HEK293 (cell line): ENCODE measurements around the gene HSD17B12.

Experiments
- AEBP2 ChIP-seq: fragments of 450-650 bp; formaldehyde crosslinking; IDR thresholded peaks from 2 replicates; pipeline ENCODE4 v1.5.1; 2016; ENCODE audit warnings: missing biosample characterization, missing genetic modification characterization, borderline replicate concordance
- GLIS2 ChIP-seq: fragments of 450-650 bp; formaldehyde crosslinking; IDR thresholded peaks from 2 replicates; pipeline ENCODE4 v1.5.1; 2016; ENCODE audit warnings: missing biosample characterization, missing genetic modification characterization
- MEIS1 ChIP-seq: sonication (generic); formaldehyde crosslinking; IDR thresholded peaks from 2 replicates; pipeline ENCODE4 v1.8.1; 2022; ENCODE audit warnings: missing genetic modification reagents, mild to moderate bottlenecking, borderline replicate concordance
- OVOL3 ChIP-seq: fragments of 450-650 bp; formaldehyde crosslinking; IDR thresholded peaks from 2 replicates; pipeline ENCODE4 v1.5.1; 2016; ENCODE audit warnings: missing biosample characterization, missing genetic modification characterization
- SETDB1 ChIP-seq: IDR thresholded peaks from one replicate; pipeline ENCODE4 v1.6.1; 2017; ENCODE audit warnings: mild to moderate bottlenecking, low read length, moderate library complexity, mixed read lengths; ENCODE audit not compliant: insufficient read length
- ZBTB11 ChIP-seq: fragments of 450-650 bp; formaldehyde crosslinking; conservative IDR thresholded peaks from 2 replicates; pipeline ENCODE4 v1.5.1; 2016; ENCODE audit warnings: low read depth, missing biosample characterization, missing genetic modification characterization
- ZBTB48 ChIP-seq: fragments of 450-650 bp; formaldehyde crosslinking; IDR thresholded peaks from 2 replicates; pipeline ENCODE4 v1.5.1; 2016; ENCODE audit warnings: missing biosample characterization, missing genetic modification characterization
- ZNF121 ChIP-seq: fragments of 450-650 bp; formaldehyde crosslinking; IDR thresholded peaks from 2 replicates; pipeline ENCODE4 v1.5.1; 2016; ENCODE audit warnings: missing biosample characterization, missing genetic modification characterization
- ZNF132 ChIP-seq: fragments of 450-650 bp; formaldehyde crosslinking; IDR thresholded peaks from 2 replicates; pipeline ENCODE4 v1.5.1; 2017; ENCODE audit warnings: missing biosample characterization, missing genetic modification characterization, borderline replicate concordance
- ZNF138 ChIP-seq: fragments of 450-650 bp; formaldehyde crosslinking; IDR thresholded peaks from 2 replicates; pipeline ENCODE4 v1.5.1; 2016; ENCODE audit warnings: missing biosample characterization, missing genetic modification characterization, borderline replicate concordance
- ZNF211 ChIP-seq: fragments of 450-650 bp; formaldehyde crosslinking; IDR thresholded peaks from 2 replicates; pipeline ENCODE4 v1.5.1; 2016; ENCODE audit warnings: low read depth, missing biosample characterization, missing genetic modification characterization
- ZNF394 ChIP-seq: fragments of 450-650 bp; formaldehyde crosslinking; IDR thresholded peaks from 2 replicates; pipeline ENCODE4 v1.5.1; 2016; ENCODE audit warnings: missing biosample characterization, missing genetic modification characterization, mild to moderate bottlenecking, moderate library complexity, borderline replicate concordance
- ZNF398 ChIP-seq: fragments of 450-650 bp; formaldehyde crosslinking; IDR thresholded peaks from 2 replicates; pipeline ENCODE4 v1.5.1; 2017; ENCODE audit warnings: missing biosample characterization, missing genetic modification characterization
- ZNF404 ChIP-seq: fragments of 450-650 bp; formaldehyde crosslinking; IDR thresholded peaks from 2 replicates; pipeline ENCODE4 v1.5.1; 2017; ENCODE audit warnings: missing biosample characterization, missing genetic modification characterization
- ZNF510 ChIP-seq: fragments of 450-650 bp; formaldehyde crosslinking; IDR thresholded peaks from 2 replicates; pipeline ENCODE4 v1.5.1; 2018; ENCODE audit warnings: mild to moderate bottlenecking, missing genetic modification characterization, missing biosample characterization; ENCODE audit not compliant: insufficient replicate concordance
- ZNF514 ChIP-seq: fragments of 450-650 bp; formaldehyde crosslinking; IDR thresholded peaks from 2 replicates; pipeline ENCODE4 v1.5.1; 2016; ENCODE audit warnings: missing biosample characterization, missing genetic modification characterization
- ZNF558 ChIP-seq: fragments of 450-650 bp; formaldehyde crosslinking; IDR thresholded peaks from 2 replicates; pipeline ENCODE4 v1.5.1; 2016; ENCODE audit warnings: missing biosample characterization, missing genetic modification characterization
- ZNF585B ChIP-seq: fragments of 450-650 bp; formaldehyde crosslinking; IDR thresholded peaks from 2 replicates; pipeline ENCODE4 v1.5.1; 2016; ENCODE audit warnings: missing biosample characterization, missing genetic modification characterization
- ZNF610 ChIP-seq: fragments of 450-650 bp; formaldehyde crosslinking; IDR thresholded peaks from 2 replicates; pipeline ENCODE4 v1.5.1; 2016; ENCODE audit warnings: missing biosample characterization, missing genetic modification characterization, borderline replicate concordance
- ZNF660 ChIP-seq: fragments of 450-650 bp; IDR thresholded peaks from 2 replicates; pipeline ENCODE4 v1.5.1; 2018; ENCODE audit warnings: missing biosample characterization, mild to moderate bottlenecking, missing genetic modification characterization
- ZNF768 ChIP-seq: fragments of 450-650 bp; formaldehyde crosslinking; IDR thresholded peaks from 2 replicates; pipeline ENCODE4 v1.5.1; 2018; ENCODE audit warnings: missing biosample characterization, mild to moderate bottlenecking, missing genetic modification characterization
- ZNF837 ChIP-seq: fragments of 450-650 bp; formaldehyde crosslinking; IDR thresholded peaks from 2 replicates; pipeline ENCODE4 v1.5.1; 2016; ENCODE audit warnings: missing biosample characterization, missing genetic modification characterization
- ZSCAN30 ChIP-seq: fragments of 450-650 bp; IDR thresholded peaks from 2 replicates; pipeline ENCODE4 v1.5.1; 2018; ENCODE audit warnings: missing biosample characterization, mild to moderate bottlenecking, missing genetic modification characterization, moderate library complexity
- TF ChIP-seq, protein P1 (sequence below): fragments of 450-650 bp; formaldehyde crosslinking; IDR thresholded peaks from 2 replicates; pipeline ENCODE4 v1.5.1; 2016; ENCODE audit warnings: missing biosample characterization, missing genetic modification characterization
- TF ChIP-seq, protein P2 (sequence below): fragments of 450-650 bp; formaldehyde crosslinking; IDR thresholded peaks from 2 replicates; pipeline ENCODE4 v1.5.1; 2016; ENCODE audit warnings: missing biosample characterization, missing genetic modification characterization
- TF ChIP-seq, protein P3 (sequence below): fragments of 450-650 bp; formaldehyde crosslinking; IDR thresholded peaks from 2 replicates; pipeline ENCODE4 v1.5.1; 2017; ENCODE audit warnings: missing biosample characterization, missing genetic modification characterization
- TF ChIP-seq, protein P4 (sequence below): fragments of 450-650 bp; formaldehyde crosslinking; IDR thresholded peaks from 2 replicates; pipeline ENCODE4 v1.5.1; 2016; ENCODE audit warnings: missing biosample characterization, missing genetic modification characterization

The HSD17B12 gene

DNA sequence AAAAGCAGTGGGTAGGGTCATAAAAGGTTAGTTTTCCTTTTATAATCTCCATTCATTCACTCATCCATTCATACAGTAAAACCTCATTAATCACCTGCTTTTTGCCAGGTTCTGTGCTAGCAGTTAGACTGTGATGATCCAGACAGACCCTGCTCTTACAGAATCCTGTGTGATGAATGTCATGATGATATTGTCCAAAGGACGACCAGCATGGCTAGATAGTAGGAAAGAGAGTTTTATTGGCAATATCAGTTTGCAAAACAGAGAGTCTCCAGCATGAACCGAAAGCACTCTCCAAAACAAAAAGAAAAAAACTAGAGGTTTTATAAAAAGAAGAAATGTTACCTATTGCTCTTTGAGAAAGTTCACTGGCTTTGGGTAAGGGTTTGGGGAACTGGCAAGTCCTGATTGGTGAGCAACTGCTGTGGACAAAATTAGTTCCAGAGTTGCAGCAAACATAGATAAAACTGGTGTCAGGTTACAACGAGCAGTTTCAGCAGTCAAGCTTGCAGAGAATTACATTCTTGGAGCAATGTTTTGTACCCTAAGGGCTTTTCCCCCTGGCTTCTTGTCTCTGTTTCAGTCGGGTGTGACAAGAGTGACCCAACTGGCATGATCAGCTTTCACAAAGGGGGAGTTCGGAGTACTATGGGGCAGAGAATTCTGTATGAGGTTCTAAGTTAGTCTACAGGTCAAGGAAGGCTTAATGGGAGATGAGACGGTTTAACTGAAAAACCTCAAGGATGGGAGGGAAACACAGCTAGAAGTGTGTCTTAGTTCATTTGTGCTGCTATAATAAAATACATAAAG is 58.3 kb downstream of the HSD17B12 start (continued):
- TF ChIP-seq GLIS2 (tag by site-specific recombination) (no peak), ZNF558 (tag by site-specific recombination) (no peak), ZNF138 (tag by site-specific recombination) (no peak), ZNF660 (tag by site-specific recombination) (0 out of 2 replicates have a peak, but pooled peaks have one; percentile 19), ZSCAN30 (tag by site-specific recombination) (peak; percentile 23; the same call in 1 of the 2 replicates), ZNF398 (tag by site-specific recombination) (no peak), ZNF514 (no peak), ZNF510 (tag by site-specific recombination) (no peak), ZBTB11 (tag by site-specific recombination) (no peak), SETDB1 (no peak), OVOL3 (tag by site-specific recombination) (no peak), ZNF585B (tag by site-specific recombination) (no peak), ZNF211 (tag by site-specific recombination) (no peak), ZBTB48 (tag by site-specific recombination) (no peak), AEBP2 (no peak), ZNF394 (tag by site-specific recombination) (no peak), ZNF768 (no peak), ZNF837 (tag by site-specific recombination) (no peak), ZNF121 (tag by site-specific recombination) (no peak), ZNF610 (tag by site-specific recombination) (no peak), ZNF132 (tag by site-specific recombination) (no peak), MEIS1 (CRISPR knock-in tag) (no peak), ZNF404 (tag by site-specific recombination) (no peak)
- TF ChIP-seq, protein P1, sequence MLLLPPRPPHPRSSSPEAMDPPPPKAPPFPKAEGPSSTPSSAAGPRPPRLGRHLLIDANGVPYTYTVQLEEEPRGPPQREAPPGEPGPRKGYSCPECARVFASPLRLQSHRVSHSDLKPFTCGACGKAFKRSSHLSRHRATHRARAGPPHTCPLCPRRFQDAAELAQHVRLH (tag by site-specific recombination) = no peak
- TF ChIP-seq, protein P2, sequence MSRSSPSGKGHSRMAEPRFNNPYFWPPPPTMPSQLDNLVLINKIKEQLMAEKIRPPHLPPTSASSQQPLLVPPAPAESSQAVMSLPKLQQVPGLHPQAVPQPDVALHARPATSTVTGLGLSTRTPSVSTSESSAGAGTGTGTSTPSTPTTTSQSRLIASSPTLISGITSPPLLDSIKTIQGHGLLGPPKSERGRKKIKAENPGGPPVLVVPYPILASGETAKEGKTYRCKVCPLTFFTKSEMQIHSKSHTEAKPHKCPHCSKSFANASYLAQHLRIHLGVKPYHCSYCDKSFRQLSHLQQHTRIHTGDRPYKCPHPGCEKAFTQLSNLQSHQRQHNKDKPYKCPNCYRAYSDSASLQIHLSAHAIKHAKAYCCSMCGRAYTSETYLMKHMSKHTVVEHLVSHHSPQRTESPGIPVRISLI (tag by site-specific recombination) = no peak
- TF ChIP-seq, protein P3, sequence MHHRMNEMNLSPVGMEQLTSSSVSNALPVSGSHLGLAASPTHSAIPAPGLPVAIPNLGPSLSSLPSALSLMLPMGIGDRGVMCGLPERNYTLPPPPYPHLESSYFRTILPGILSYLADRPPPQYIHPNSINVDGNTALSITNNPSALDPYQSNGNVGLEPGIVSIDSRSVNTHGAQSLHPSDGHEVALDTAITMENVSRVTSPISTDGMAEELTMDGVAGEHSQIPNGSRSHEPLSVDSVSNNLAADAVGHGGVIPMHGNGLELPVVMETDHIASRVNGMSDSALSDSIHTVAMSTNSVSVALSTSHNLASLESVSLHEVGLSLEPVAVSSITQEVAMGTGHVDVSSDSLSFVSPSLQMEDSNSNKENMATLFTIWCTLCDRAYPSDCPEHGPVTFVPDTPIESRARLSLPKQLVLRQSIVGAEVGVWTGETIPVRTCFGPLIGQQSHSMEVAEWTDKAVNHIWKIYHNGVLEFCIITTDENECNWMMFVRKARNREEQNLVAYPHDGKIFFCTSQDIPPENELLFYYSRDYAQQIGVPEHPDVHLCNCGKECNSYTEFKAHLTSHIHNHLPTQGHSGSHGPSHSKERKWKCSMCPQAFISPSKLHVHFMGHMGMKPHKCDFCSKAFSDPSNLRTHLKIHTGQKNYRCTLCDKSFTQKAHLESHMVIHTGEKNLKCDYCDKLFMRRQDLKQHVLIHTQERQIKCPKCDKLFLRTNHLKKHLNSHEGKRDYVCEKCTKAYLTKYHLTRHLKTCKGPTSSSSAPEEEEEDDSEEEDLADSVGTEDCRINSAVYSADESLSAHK (tag by site-specific recombination) = peak; percentile 74
- TF ChIP-seq, protein P4, sequence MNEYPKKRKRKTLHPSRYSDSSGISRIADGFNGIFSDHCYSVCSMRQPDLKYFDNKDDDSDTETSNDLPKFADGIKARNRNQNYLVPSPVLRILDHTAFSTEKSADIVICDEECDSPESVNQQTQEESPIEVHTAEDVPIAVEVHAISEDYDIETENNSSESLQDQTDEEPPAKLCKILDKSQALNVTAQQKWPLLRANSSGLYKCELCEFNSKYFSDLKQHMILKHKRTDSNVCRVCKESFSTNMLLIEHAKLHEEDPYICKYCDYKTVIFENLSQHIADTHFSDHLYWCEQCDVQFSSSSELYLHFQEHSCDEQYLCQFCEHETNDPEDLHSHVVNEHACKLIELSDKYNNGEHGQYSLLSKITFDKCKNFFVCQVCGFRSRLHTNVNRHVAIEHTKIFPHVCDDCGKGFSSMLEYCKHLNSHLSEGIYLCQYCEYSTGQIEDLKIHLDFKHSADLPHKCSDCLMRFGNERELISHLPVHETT (tag by site-specific recombination) = no peak
